T-helper 2 cell (primary cell): ENCODE data around the gene HERC6.
"Not testable (repeated sequence)": the region's sequence is repeated elsewhere in the genome, so short reads cannot be mapped to it uniquely, and the experiment has no call there.

ENCODE experiments used
- DNase-seq, 5 experiments: peaks; one replicate each; pipeline versions ENCODE4 v3.0.0 to v3.0.0-alpha.2; 2012 to 2022

HERC6 gene

DNA sequence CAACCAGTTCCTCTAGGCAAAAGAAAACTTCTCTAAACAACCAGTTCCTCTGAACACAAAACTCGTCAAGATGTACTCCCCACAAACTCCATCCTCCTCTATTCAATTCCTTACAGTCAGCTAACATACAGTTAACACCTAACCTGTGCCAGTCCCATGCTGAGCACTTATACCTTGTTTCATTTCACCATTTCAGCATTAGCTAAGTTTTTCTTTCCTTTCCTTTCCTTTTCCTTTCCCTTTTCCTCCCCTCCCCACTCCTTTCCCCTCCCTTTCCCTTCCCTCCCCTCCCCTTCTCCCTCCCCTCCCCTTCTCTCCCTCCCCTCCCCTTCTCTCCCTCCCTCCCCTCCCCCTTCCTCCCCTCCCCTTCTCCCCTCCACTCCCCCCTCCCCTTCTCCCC, 13.1 kb downstream of the HERC6 start:
- DNase-seq, result no peak

DNA sequence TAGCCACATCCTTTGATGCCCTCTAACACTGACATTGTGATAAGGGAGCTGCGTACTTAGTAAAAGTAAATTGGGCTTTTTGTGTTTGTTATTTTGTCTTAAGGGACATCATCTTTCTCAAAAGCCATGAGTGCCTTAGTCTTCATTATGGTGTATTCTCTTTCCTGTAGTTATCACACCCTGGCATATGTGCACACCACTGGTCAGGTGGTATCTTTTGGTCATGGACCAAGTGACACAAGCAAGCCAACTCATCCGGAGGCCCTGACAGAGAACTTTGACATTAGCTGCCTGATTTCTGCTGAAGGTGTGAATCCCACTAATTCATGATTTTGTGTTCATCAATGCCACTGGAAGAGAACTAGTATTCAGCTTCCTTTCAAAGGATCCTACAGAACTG, 18.0 kb downstream of the HERC6 start:
- no peak for DNase-seq

GRCh38 chr4:88398381-88398780, 19.7 kb downstream of the HERC6 start:
- DNase-seq, result no peak

GRCh38 chr4:88409206-88409605, 30.6 kb downstream of the HERC6 start:
- DNase-seq, result no peak

- DNase-seq, result no peak
Observed at GRCh38 chr4:88409789-88410188, 31.1 kb downstream of the HERC6 start.

- DNase-seq, result no peak
Observed at GRCh38 chr4:88411491-88412096, 32.9 kb downstream of the HERC6 start.

- DNase-seq, result no peak
Observed at GRCh38 chr4:88413801-88414200, 35.1 kb downstream of the HERC6 start.

DNA sequence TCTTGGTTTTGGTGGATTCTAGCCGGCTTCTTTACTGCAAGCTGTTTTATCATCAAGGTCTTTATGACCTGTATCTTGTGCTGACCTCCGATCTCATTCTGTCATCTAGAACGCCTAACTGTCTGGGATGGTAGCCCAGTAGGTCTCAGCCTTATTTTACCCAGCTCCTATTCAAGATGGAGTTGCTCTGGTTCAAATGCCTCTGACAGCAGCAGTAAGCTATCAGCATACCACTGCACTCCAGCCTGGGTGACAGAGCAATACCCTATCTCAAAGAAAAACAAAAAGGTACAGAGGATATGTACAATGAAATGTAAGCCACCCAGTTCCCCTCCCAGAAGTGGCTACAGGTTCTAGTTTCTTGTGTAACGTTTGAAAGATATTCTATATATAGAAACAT, 36.1 kb downstream of the HERC6 start:
- no peak for DNase-seq

DNA sequence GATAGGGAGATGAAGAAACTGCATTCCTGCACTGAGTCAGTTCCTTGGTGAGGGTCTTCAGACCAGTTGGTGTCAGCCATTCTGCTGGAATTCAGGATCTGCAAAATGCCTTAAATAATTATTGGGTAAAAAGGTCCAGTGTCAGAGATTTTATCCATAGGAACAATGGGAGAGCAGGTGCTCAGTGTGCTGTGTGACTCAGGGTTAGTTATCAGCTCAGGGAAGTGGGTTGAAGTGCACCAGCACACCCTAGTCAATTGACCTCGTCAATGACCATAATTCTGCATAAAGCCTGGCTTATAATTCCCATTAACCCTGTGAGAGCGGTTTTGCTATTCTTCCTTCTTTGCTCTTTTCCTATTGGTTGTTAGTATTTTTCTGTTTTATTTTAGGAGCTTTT, 37.3 kb downstream of the HERC6 start:
- no peak for DNase-seq

DNA sequence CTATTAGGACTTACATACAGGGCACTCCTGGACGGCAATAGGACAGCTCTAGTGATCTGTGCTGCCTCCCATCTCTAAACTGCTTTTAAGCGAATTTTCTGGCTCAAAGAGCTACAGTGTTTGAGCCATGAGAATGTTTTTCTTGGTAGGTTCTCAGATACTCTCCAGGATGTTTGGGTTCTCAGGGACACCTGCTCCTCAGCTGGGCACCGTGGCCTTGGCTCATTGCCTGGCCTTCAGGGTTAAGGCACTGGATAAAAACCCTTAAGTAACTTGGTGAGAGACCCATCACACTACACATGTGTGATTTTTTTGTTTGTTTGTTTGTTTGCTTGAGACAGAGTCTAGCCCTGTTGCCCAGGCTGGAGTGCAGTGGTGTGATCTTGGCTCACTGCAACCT, 39.8 kb downstream of the HERC6 start:
- no peak for DNase-seq

GRCh38 chr4:88419874-88420273, 41.2 kb downstream of the HERC6 start:
- no peak for DNase-seq

DNA sequence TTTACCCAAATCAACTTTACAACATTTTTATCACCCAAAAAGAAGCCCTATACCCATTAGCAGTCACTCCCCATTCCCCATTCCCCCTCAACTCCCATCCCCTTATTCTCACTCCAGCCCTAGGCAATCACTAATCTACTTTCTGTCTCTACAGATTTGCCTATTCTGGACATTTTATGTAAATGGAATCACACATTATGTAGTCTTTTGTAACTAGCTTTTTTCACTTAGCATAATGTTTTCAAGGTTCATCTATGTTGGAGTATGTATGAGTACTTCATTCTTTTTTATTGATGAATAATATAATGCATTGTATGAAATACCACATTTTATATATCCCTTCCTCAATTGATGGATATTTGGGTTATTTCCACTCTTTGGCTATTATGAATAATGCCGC, 42.2 kb downstream of the HERC6 start:
- DNase-seq, result no peak

DNA sequence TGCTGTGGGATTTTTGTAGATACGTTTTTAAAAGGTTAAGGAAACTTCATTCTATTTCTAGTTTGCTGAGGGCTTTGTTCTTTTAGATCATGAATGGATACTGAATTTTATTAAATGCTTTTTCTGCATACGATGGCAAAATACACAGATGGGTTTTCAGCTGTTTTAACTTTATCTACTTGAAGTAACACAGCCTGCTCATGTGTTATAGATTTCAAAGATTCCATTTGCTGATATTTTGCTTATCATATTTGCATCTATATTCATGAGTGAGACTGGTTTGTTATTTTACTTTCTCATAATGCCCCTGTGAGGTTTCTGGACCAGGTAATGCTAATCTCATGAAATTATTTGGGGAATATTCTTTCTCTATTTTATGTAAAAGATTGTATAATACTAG, 43.8 kb downstream of the HERC6 start:
- no peak for DNase-seq

DNA sequence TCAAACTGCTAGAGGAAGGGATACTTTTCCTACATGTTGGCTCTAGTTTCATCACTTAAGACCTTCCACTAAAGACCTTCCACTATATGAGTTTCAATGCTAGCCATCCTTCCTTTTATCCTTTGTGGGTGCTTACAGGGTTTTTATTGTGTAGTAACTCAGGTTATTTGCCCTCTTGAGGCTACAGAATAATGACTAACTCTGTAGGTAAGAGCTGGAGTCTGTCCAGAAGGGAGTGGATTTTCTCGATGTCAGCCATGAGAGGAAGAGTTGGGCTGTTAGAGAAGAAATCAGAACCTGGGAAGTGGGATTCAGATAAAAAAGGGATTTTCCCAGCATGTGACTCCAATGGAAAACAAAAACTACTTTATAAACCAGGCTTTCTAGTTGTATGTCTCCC, 50.7 kb downstream of the HERC6 start:
- DNase-seq, result no peak

GRCh38 chr4:88435987-88436693, 57.5 kb downstream of the HERC6 start:
- DNase-seq, result no peak

DNA sequence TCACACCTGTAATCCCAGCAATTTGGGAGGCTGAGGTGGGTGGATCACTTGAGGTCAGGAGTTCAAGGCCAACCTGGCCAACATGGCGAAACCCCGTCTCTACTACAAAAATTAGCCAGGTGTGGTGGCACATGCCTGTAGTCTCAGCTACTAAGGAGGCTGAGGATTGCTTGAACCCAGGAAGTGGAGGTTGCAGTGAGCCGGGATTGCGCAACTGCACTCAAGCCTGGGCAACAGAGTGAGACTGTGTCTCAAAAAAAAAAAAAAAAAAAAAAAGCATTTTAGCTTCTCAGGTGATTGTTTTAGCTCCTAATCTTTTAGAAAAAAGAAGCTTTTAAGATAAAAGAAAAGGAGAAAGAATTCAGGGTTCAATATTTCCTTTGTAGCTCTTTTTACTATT, 59.2 kb downstream of the HERC6 start:
- DNase-seq, result not testable (repeated sequence)

- DNase-seq, result no peak
Observed at GRCh38 chr4:88439161-88439760, 60.6 kb downstream of the HERC6 start.

DNA sequence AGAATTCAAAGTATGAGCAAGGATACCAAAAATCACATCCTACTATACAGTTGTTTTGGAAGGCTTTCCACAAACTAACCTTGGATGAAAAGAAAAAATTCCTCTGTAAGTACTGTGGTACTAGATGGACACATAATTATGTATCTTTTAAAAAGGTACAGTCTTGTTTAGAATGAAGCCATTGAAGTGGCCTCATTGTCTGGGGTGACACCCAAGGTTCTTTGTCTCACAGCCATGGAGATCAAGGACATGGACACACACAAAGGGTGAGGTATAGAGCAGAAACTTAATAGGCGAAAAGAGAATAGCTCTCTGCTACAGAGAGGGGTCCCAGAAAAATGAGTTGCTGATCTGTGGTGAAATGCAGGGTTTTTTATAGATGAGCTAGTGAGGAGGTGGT, 61.5 kb downstream of the HERC6 start:
- DNase-seq, result no peak

- no peak for DNase-seq
Observed at GRCh38 chr4:88441696-88442095, 63.0 kb downstream of the HERC6 start.

DNA sequence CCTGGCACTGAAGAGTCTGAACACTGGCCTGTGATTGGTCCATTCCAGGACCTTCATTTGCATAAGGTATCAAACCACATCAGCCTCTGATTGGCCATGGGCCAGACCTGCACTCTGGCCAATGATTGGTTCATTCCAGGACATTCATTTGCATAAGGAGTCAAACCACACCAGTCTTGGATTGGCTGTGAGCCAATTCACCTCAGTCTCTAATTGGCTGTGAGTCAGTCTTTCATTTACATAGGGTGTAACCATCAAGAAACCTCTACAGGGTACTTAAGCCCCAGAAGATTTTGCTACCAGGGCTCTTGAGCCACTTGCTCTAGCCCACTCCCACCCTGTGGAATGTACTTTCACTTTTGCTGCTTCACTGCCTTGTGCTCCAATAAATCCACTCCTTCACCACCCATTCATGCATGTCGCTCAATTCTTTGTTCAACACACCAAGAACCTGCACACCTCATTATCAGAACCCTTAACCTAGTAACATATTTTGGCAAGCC, 64.1 kb downstream of the HERC6 start:
- no peak for DNase-seq

- no peak for DNase-seq
Observed at GRCh38 chr4:88443486-88443885, 64.8 kb downstream of the HERC6 start.

GRCh38 chr4:88445252-88445651, 66.6 kb downstream of the HERC6 start:
- no peak for DNase-seq

GRCh38 chr4:88446124-88446523, 67.5 kb downstream of the HERC6 start:
- DNase-seq, result no peak

GRCh38 chr4:88447371-88448095, 68.9 kb downstream of the HERC6 start:
- DNase-seq, result no peak
